Stimulated activated CD4-positive, alpha-beta T cell treated with anti-CD3 and anti-CD28 coated beads, Interleukin-12 subunit alpha, Interleukin-12 subunit beta, amount 100 ng/mL, for 4 hours (primary cell): ENCODE data around the gene CCDC51.

Source experiments
- DNase-seq: peaks from one replicate; pipeline ENCODE4 v3.0.0-alpha.2; 2020

Gene CCDC51

GRCh38 chr3:48418140-48418539, 21.8 kb downstream of the CCDC51 start:
- DNase-seq: no peak

GRCh38 chr3:48417529-48418108, 22.3 kb downstream of the CCDC51 start:
- DNase-seq: no peak

GRCh38 chr3:48416546-48416945, 23.4 kb downstream of the CCDC51 start:
- no peak for DNase-seq

- no peak for DNase-seq
Observed at GRCh38 chr3:48416091-48416505, 23.8 kb downstream of the CCDC51 start.

DNA sequence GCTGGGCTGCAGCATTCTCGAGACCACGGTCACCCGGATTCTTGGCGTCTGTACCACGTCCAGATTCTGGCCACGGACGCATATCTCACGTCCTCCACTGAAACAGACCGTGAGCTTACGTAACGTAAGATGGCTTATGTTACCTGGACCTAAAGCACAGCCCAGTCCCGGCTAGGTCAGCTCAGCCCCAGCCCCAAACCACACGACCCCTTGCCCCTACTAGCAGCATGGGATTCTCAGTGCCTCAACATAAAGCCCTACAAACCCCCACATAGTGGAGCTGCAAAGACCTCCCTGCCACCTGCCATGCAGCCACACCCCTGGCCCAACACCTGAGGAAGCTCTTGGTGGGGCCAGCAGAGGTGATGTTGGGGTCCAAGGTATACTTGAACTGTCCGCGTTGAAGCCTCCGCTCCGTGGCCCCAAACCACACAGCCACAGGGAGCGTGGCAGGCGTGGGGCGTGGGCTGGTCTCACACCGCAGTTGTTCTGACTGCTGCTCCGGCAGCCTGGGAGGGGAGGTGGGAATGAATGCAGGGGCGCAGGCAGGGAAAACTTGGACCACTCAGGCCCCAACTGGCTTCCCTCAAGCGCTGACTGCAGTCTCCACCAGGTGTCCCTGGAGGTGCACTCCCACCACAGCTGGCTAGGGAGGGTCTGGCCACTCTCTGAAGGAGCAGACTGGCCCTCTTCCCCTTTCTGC, 24.5 kb downstream of the CCDC51 start:
- no peak for DNase-seq

DNA sequence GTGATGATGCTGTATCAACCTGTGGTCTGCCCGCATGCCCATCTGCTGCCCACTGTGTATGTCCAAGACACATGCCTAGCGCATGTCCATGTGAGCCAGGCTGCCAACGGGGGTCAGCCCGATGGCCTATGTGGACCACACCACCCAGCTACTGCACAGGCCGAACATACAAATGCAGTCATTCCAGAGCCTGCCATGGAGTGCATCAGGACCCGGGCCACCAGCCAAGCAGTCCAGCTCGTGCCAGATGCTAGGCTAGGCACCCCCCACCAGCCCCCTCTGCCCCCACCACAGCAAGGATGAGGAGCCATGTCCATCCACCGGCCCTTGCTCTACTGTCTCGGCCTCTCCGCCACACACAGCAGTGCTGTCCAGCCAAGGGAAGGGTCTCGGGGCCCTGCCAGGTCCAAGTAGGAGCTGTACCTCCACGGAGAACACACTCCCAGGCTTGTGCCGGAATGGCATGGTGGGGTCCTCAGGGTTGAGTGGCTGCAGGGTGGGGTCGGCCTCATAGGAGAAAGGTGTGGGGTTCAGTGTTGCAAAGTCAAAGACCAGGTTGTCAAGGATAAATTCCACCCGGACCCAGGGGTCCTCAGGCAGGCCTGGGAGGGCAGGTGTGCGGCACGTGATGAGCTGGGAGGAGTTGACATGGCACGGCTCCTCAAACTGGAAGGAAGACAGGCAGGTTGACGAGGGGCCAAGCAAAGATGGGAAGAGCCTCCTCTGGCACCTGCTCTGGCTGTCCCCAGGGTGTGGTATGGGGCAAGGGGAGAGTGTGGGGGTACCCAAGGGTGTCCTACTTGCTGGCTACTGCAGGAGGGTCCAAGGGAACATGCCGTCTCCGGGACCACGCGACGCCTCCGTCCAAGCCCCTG, 25.3 kb downstream of the CCDC51 start:
- no peak for DNase-seq

- DNase-seq: no peak
Observed at GRCh38 chr3:48413611-48414010, 26.3 kb downstream of the CCDC51 start.

- DNase-seq: no peak
Observed at GRCh38 chr3:48413086-48413485, 26.8 kb downstream of the CCDC51 start.

DNA sequence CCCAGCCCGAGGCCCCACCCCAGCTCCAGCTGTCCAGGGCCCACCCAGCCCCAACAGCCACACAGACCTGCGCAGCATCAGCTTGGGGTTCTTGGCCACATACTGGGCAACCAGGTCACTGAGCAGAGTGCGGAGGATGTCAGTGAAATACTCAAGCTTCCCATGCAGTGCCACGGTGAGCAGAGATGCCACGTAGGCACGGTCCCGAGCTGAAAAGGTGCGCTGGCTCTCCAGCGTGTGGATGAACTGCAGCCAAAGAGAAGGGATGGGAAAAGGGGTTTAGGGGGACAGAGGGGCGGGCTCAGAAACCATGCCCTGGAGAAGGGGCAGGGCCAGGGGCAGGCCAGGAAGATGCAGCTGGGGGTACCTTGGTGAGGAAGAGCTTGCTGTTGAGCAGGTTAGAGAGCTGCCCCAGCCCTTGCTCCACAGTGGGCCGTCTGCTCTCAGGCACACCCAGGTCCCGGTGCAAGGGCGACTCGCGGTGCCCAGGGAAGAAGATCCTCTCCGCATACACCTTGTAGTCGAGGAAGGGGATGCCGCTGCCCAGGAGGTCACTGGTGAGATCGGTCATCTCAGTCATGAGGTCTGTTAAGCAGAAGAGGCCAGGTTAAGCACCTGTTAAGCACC, 27.4 kb downstream of the CCDC51 start:
- no peak for DNase-seq

DNA sequence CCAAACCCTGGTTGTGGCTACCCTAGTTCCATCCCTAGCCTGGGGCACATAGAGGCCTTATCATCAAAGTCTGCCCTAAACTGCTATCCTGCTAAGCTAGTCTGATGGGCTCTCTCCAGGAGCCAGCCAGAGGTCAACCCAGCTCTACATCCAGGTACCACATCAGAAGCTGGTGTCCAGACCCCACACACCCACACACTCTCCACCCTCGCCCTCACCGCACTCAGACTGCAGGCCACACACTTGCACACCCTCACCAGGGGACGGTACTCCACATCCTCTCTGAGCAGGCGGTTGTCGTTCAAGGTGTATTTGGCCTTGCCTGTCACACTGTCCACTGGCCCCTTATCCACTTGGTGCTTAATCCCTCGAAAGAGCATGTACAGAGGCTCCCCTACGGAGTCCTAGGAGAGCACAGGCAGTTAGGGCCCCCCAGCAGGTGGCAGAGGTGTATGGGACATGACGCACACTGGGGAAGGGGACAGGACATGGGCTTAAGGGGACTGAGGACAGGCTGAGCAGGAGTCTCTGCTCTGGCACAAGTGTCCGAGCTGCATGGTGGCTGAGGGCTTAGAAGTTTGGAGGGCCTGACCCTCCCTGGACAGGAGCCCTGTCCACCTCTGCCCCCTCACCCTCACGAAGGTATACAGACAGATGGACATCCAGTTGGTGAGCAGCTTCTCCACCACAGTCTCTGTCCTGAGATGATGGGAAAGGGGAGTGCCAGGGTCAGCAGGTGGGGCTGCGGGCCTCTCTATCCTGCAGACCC, 28.1 kb downstream of the CCDC51 start:
- DNase-seq: no peak

- DNase-seq: no peak
Observed at GRCh38 chr3:48411041-48411588, 28.8 kb downstream of the CCDC51 start.

GRCh38 chr3:48410205-48411040, 29.5 kb downstream of the CCDC51 start:
- no peak for DNase-seq

- no peak for DNase-seq
Observed at GRCh38 chr3:48409291-48410201, 30.4 kb downstream of the CCDC51 start.

DNA sequence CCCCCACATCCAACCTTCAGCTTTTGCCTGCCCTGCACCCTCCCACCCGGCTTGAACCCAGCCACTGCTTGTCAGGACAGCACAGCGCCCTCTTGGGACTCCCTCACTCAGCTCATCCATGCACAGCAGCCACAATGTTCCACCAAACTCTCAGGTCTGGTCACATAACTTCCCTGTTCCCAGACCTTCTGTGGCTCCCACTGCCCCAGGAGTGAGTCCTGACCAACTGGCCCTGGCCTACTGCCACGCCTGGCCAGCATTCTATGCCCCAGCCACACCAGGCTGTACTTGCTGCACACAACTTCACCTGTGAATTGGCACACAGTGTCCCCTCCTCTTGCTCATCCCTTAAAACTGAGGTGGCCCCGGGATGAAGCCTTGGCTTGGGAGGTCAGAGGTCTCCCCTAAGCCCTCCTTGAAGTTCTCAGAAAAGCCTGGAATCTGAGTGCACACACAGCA, 31.1 kb downstream of the CCDC51 start:
- no peak for DNase-seq

DNA sequence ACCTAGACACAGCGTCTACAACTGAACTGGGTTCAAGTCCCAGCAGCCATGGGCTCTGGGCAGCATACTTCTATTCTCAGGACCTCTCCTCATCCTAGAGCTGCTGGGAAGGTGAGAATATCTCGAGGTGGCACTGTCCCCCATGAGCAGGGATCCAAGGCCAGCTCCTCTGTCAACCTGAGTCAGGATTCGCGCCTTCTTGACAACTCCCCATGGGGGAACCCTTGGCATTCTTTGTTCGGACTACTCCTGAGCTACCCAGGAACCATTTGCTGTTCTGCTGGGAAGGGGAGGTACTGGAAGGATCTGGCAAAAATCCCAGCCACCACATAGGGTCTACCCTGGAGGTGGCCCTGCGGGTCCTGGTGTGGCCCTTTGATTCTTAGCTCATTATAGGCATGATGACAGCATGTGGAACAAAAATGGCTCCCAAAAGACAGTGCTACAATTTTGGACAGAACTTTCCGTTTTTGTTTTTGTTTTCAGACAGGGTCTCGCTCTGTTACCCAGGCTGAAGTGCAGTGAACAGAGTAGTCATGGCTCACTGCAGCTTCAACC, 32.3 kb downstream of the CCDC51 start:
- DNase-seq: no peak

DNA sequence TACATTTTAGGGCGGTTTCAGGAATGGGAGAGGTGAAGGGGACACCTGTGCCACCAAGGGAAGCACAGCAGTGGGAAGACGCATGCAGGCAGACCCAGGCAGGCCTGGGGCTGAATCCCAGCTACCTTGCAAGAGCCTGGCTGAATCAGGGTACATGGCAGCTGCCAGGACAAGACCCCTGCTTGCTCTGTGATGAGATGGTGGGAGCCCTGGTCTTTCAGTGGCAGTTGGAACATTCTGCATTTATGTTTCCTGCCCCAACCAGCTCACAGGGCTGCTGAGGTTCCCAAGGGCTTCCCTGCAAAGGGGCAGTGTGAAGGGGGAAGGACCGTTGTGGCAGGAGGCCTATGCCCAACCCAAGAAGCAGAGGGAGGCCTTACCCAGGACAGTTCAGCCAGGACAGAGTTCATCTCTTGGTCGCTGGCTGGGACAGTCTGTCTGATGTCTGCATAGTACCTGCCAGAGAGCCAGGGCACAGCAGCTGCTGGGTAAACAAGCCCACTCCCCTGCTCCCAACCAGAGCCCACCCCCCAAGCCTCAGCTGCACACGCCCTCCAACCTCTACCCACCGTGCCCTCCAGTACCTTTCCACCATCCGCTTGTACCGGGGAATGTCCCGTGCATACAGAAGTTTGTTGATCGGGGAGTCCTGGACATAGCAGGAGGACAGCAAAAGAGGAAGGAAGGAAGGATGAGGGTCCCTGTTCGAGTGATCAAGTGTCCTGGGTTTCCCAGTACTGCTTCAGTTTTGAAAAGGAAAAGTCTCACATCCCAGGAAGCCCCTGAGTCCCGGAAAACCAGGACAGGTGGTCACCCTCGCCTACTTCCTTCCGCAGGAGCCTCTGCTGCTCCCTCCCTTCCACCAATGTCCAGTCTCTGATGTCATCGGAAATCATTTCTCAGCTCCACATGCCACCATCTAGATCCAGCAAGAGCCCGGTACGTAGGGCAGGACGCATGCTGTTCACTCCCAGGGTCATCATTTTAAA, 33.2 kb downstream of the CCDC51 start:
- no peak for DNase-seq

DNA sequence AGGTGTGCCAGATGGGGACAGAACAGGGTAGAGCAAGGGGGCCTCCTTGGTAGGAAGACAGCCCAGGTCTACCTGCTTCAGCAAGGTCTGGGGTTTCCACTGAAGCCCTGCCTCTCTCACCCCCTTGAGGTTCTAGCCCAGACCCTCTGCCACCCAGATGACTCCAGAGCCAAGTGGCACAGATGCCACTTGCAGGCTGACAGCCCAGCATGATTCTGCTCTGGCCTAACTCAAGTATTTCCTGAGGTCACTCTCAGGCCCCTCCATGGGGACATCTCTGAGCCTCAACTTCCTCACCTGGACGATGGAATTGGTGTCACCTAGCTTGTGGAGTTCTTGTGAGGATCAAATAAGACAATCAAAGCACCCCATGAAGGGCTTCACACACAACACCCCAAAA, 33.9 kb downstream of the CCDC51 start:
- no peak for DNase-seq

GRCh38 chr3:48405343-48405881, 34.5 kb downstream of the CCDC51 start:
- DNase-seq: no peak
